Hepatocyte (in vitro differentiated cells): Measurements from ENCODE around the gene ESD.

ENCODE experiments used
- EZH2 ChIP-seq: fragments of 200-600 bp; sonication (generic); IDR thresholded peaks from 2 replicates; pipeline ENCODE4 v1.6.1; 2016; ENCODE audit warnings: antibody characterized with exemption, mild to moderate bottlenecking, borderline replicate concordance
- TF ChIP-seq, protein P1 (sequence below): fragments of 200-600 bp; sonication (generic); IDR thresholded peaks from 2 replicates; pipeline ENCODE4 v1.5.1; 2016; ENCODE audit warnings: antibody characterized with exemption, mild to moderate bottlenecking; ENCODE audit not compliant: poor library complexity

DNA sequence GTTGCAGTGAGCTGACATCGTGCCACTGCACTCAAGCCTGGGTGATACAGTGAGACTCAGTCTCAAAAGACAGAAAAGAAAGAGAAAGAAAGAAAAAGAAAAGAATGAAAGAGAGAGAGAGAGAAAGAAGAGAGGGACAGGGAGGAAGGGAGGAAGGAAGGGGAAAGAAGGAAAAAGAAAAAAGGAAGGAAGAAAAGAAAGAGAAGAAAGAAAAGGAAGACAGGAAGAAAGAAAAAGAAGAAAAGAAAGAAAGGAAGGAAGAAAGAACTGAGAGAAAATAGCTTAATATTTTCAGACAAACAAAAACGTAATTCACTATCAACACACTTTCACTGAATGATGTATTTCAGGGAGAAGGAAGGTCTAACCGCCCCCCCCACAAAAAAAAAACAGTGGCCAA lies 39.3 kb downstream of the ESD start:
- TF ChIP-seq, protein P1, sequence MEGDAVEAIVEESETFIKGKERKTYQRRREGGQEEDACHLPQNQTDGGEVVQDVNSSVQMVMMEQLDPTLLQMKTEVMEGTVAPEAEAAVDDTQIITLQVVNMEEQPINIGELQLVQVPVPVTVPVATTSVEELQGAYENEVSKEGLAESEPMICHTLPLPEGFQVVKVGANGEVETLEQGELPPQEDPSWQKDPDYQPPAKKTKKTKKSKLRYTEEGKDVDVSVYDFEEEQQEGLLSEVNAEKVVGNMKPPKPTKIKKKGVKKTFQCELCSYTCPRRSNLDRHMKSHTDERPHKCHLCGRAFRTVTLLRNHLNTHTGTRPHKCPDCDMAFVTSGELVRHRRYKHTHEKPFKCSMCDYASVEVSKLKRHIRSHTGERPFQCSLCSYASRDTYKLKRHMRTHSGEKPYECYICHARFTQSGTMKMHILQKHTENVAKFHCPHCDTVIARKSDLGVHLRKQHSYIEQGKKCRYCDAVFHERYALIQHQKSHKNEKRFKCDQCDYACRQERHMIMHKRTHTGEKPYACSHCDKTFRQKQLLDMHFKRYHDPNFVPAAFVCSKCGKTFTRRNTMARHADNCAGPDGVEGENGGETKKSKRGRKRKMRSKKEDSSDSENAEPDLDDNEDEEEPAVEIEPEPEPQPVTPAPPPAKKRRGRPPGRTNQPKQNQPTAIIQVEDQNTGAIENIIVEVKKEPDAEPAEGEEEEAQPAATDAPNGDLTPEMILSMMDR = no peak
- TF ChIP-seq EZH2 = no peak
